Measurements from ENCODE around the gene HCAR1.

The HCAR1 gene, protein sequence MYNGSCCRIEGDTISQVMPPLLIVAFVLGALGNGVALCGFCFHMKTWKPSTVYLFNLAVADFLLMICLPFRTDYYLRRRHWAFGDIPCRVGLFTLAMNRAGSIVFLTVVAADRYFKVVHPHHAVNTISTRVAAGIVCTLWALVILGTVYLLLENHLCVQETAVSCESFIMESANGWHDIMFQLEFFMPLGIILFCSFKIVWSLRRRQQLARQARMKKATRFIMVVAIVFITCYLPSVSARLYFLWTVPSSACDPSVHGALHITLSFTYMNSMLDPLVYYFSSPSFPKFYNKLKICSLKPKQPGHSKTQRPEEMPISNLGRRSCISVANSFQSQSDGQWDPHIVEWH

DNA sequence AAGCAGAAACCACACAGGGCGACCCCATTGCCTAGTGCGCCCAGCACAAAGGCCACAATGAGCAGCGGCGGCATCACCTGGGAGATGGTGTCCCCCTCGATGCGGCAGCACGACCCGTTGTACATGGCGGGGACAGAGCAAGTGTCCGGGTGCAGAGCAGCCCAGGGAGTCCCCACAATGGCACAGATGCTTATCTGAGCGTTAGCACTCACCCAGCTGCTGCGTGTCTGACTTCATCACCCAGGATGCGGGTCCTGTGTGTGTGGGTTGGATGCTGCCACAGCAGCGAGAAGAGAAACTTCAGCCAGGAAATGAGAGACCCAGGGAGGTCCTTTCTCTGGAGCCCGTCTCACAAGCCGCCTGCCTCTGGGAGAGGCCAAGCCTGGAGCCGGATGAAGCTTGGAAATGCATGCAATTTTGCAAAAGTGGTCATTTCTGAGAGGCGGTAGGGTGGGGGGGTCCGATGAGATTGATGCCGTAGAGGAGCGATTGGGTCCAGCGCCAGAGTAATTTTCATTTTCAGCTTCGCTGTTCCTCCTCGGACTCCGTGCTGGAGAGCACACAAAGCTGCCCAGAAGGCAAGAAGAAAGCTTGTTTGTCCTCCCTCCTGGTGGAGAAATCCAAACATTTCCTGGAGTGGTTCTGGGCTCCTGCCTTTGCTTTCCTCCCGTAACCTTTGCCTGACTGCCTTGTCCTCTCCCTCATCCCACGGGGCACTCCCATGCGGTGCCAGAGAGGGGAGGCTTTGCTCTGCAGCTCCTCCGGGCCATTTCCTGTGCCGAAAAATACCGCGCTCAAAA lies at the start of gene HCAR1:
Gene HCAR1, minus strand, starts transcription at position 630 of the 800 bp plus-strand sequence. Its CDS starts 505 bp downstream, at position 125.
- TF ChIP-seq, protein P1, sequence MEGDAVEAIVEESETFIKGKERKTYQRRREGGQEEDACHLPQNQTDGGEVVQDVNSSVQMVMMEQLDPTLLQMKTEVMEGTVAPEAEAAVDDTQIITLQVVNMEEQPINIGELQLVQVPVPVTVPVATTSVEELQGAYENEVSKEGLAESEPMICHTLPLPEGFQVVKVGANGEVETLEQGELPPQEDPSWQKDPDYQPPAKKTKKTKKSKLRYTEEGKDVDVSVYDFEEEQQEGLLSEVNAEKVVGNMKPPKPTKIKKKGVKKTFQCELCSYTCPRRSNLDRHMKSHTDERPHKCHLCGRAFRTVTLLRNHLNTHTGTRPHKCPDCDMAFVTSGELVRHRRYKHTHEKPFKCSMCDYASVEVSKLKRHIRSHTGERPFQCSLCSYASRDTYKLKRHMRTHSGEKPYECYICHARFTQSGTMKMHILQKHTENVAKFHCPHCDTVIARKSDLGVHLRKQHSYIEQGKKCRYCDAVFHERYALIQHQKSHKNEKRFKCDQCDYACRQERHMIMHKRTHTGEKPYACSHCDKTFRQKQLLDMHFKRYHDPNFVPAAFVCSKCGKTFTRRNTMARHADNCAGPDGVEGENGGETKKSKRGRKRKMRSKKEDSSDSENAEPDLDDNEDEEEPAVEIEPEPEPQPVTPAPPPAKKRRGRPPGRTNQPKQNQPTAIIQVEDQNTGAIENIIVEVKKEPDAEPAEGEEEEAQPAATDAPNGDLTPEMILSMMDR (conservative IDR thresholded peaks at IDR 0.05; ENCODE audit: low read depth, low read length), result no peak
- Histone ChIP-seq H3K36me3 (ENCODE audit: insufficient read depth) (no peaks in the 10 kb centered on the region), H3K4me1 (ENCODE audit: low read depth, poor library complexity, severe bottlenecking) (no peaks in the 10 kb centered on the region), H3K79me2 (ENCODE audit: insufficient read depth, low read depth) (no peaks in the 10 kb centered on the region), H4K20me1 (ENCODE audit: insufficient read depth) (no peaks in the 10 kb centered on the region), H3K9ac (no peak within 1 kb of the TSS), H2AFZ (ENCODE audit: low read depth) (no peak within 1 kb of the TSS), H3K4me3 (IDR thresholded peaks at IDR 0.05; ENCODE audit: insufficient read depth, low read depth, low read length) (no peak within 1 kb of the TSS), H3K27me3 (ENCODE audit: insufficient read depth, low read depth) (no peaks in the 10 kb centered on the region), H3K27ac (no peak within 1 kb of the TSS), H3K4me2 (no peak within 1 kb of the TSS)

DNA sequence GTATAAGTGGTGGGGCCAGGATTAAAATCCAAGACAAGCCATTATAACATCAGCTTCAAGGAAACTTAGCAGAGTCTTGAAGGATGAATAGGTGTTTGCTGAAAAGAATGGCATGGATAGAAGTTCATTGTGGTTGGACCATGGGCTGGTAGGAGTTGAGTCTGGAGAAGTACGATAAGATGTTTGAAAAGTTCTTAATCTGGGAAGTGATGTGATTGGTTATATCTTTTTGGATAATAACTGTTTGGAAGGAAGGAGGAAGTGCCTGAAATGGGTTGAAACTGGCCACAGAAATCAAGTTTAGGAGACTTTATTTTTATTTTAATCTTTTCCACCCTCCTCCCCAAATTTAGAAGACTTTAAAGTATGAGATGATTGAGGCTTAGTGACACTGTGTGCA lies 26.9 kb upstream of the HCAR1 start:
- Histone ChIP-seq H3K4me3 (IDR thresholded peaks at IDR 0.05; ENCODE audit: insufficient read depth, low read depth, low read length) (no peak overlapping the region), H3K79me2 (ENCODE audit: insufficient read depth, low read depth) (peaks cover 17% of the 10 kb centered on the region), H4K20me1 (ENCODE audit: insufficient read depth) (no peaks in the 10 kb centered on the region), H3K36me3 (ENCODE audit: insufficient read depth) (peaks cover 7% of the 10 kb centered on the region; the same call in 1 of the 2 replicates), H2AFZ (ENCODE audit: low read depth) (no peak overlapping the region), H3K27ac (no peak overlapping the region), H3K27me3 (ENCODE audit: insufficient read depth, low read depth) (no peaks in the 10 kb centered on the region), H3K4me2 (no peak overlapping the region), H3K4me1 (ENCODE audit: low read depth, poor library complexity, severe bottlenecking) (peaks cover 17% of the 10 kb centered on the region), H3K9ac (no peak overlapping the region)
- TF ChIP-seq, protein P1 (conservative IDR thresholded peaks at IDR 0.05; ENCODE audit: low read depth, low read length), result no peak

DNA sequence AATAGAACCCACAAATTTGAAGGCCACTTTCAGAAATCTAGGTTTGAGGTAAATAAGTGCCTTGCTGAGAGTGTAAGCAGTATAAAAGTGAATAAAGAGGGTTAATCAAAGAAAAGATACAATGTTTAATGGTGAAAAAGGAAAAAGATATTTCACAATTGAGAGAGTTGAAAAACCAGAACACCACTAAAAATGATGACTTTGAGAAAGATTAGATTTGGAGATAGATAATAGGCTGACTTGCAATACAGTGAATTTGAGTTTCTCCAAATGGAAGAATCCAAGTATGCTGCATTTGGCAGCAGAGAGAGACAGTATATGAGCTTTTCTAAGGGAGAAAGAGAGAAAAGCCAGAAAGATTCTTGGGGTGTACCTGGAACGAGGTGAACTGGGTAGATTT lies 24.1 kb upstream of the HCAR1 start:
- no peak overlapping the region for H3K9ac ChIP-seq
- no peak overlapping the region for H3K4me3 ChIP-seq (IDR thresholded peaks at IDR 0.05; ENCODE audit: insufficient read depth, low read depth, low read length)
- H4K20me1 ChIP-seq (ENCODE audit: insufficient read depth), result no peaks in the 10 kb centered on the region
- H3K4me1 ChIP-seq (ENCODE audit: low read depth, poor library complexity, severe bottlenecking), result peaks cover 17% of the 10 kb centered on the region
- H3K79me2 ChIP-seq (ENCODE audit: insufficient read depth, low read depth), result peaks cover 17% of the 10 kb centered on the region
- no peak overlapping the region for H3K4me2 ChIP-seq
- TF ChIP-seq, protein P1 (conservative IDR thresholded peaks at IDR 0.05; ENCODE audit: low read depth, low read length), result no peak
- peaks cover 7% of the 10 kb centered on the region; the same call in 1 of the 2 replicates for H3K36me3 ChIP-seq (ENCODE audit: insufficient read depth)
- H2AFZ ChIP-seq (ENCODE audit: low read depth), result no peak overlapping the region
- no peaks in the 10 kb centered on the region for H3K27me3 ChIP-seq (ENCODE audit: insufficient read depth, low read depth)
- no peak overlapping the region for H3K27ac ChIP-seq

DNA sequence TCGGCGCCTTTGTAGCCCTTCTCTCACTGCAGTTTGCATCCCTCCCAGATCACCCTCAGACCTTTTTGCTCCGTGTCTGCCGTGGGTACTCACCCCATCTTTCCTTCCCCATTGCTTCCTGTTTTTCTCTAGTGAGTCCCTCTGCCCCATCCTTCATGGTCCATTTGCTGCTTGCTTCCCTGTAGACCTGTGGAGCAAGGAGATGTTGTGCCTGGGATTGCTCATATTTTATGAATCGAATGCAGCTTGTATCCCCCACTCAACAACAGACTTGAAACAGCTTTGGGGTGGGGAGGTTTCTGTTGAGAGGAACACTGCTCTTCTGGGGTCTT lies 22.6 kb upstream of the HCAR1 start:
- Histone ChIP-seq H2AFZ (ENCODE audit: low read depth) (peak overlapping the region; percentile 59; the same call in 1 of the 2 replicates), H3K36me3 (ENCODE audit: insufficient read depth) (peaks cover 7% of the 10 kb centered on the region; the same call in 1 of the 2 replicates), H3K4me1 (ENCODE audit: low read depth, poor library complexity, severe bottlenecking) (peaks cover 17% of the 10 kb centered on the region), H3K4me3 (IDR thresholded peaks at IDR 0.05; ENCODE audit: insufficient read depth, low read depth, low read length) (no peak overlapping the region), H3K27ac (no peak overlapping the region), H3K27me3 (ENCODE audit: insufficient read depth, low read depth) (no peaks in the 10 kb centered on the region), H3K9ac (peak overlapping the region; percentile 87), H4K20me1 (ENCODE audit: insufficient read depth) (no peaks in the 10 kb centered on the region), H3K4me2 (peak overlapping the region; percentile 88), H3K79me2 (ENCODE audit: insufficient read depth, low read depth) (peaks cover 17% of the 10 kb centered on the region)
- TF ChIP-seq, protein P1 (conservative IDR thresholded peaks at IDR 0.05; ENCODE audit: low read depth, low read length), result no peak
